Astrocyte (in vitro differentiated cells and primary cell): Measurements from ENCODE around the gene UBE2F. TPM values are rescaled to one million over a fixed set of nuclear protein-coding genes. Genes with fewer than 3 reads are reported as not detected.

ENCODE experiments used
- DNase-seq: peaks from one replicate; pipeline ENCODE4 v3.0.0-alpha.2; 2010; ENCODE audit warnings: low read depth
- FAIRE-seq: peaks from 2 replicates; lab custom pipeline; 2011; peaks lifted over from hg19 to GRCh38; lab: Jason Lieb, UNC
- H2AFZ ChIP-seq: 2 replicates; pipeline ENCODE4 v1.6.0; 2012; ENCODE audit warnings: low read depth, low read length, inconsistent platforms
- H3K27ac ChIP-seq: 2 replicates; pipeline ENCODE4 v1.5.1; 2011; ENCODE audit warnings: low read depth, low read length, inconsistent platforms
- H3K27me3 ChIP-seq: 2 replicates; pipeline ENCODE4 v1.6.0; 2011; ENCODE audit warnings: low read length, inconsistent platforms; ENCODE audit not compliant: insufficient read depth
- H3K36me3 ChIP-seq: 2 replicates; pipeline ENCODE4 v1.5.1; 2011; ENCODE audit warnings: low read length, inconsistent platforms; ENCODE audit not compliant: insufficient read depth
- H3K4me1 ChIP-seq: 2 replicates; pipeline ENCODE4 v1.5.1; 2011; ENCODE audit warnings: low read length, inconsistent platforms; ENCODE audit not compliant: insufficient read depth
- H3K4me2 ChIP-seq: 2 replicates; pipeline ENCODE4 v1.6.0; 2012; ENCODE audit warnings: low read length, inconsistent platforms
- H3K4me3 ChIP-seq: 2 replicates; pipeline ENCODE4 v1.5.1; 2011; ENCODE audit warnings: low read depth, mild to moderate bottlenecking, low read length, inconsistent platforms; ENCODE audit not compliant: insufficient read depth
- H3K79me2 ChIP-seq: 2 replicates; pipeline ENCODE4 v1.6.0; 2012; ENCODE audit warnings: mild to moderate bottlenecking, low read length, inconsistent platforms; ENCODE audit not compliant: insufficient read depth
- H3K9ac ChIP-seq: 2 replicates; pipeline ENCODE4 v1.6.0; 2012; ENCODE audit warnings: mild to moderate bottlenecking, low read length, inconsistent platforms
- H3K9me3 ChIP-seq: 2 replicates; pipeline ENCODE4 v1.5.1; 2012; ENCODE audit warnings: low read depth, mild to moderate bottlenecking, low read length, inconsistent platforms; ENCODE audit not compliant: insufficient read depth
- H4K20me1 ChIP-seq: 2 replicates; pipeline ENCODE4 v1.6.0; 2012; ENCODE audit warnings: low read length, inconsistent platforms; ENCODE audit not compliant: insufficient read depth
- H3K27ac Mint-ChIP-seq: one replicate; pipeline ENCODE4 v1.8.0; 2021; ENCODE audit warnings: mild to moderate bottlenecking, mixed read lengths; ENCODE audit not compliant: unreplicated experiment
- H3K27me3 Mint-ChIP-seq: one replicate; pipeline ENCODE4 v1.8.0; 2021; ENCODE audit warnings: low read depth, mixed read lengths; ENCODE audit not compliant: unreplicated experiment
- H3K36me3 Mint-ChIP-seq: one replicate; pipeline ENCODE4 v1.8.0; 2021; ENCODE audit warnings: low read depth, mixed read lengths; ENCODE audit not compliant: unreplicated experiment
- H3K4me1 Mint-ChIP-seq: one replicate; pipeline ENCODE4 v1.8.0; 2021; ENCODE audit warnings: low read depth, mixed read lengths; ENCODE audit not compliant: unreplicated experiment
- H3K4me3 Mint-ChIP-seq: one replicate; pipeline ENCODE4 v1.8.0; 2021; ENCODE audit warnings: mild to moderate bottlenecking, moderate library complexity, mixed read lengths; ENCODE audit not compliant: unreplicated experiment
- H3K9me3 Mint-ChIP-seq: one replicate; pipeline ENCODE4 v1.8.0; 2021; ENCODE audit warnings: mild to moderate bottlenecking, mixed read lengths; ENCODE audit not compliant: unreplicated experiment
- EZH2 ChIP-seq: IDR thresholded peaks from 2 replicates; pipeline ENCODE4 v1.6.1; 2012; ENCODE audit warnings: mild to moderate bottlenecking, low read length, inconsistent platforms; ENCODE audit not compliant: insufficient read depth
- total RNA-seq: library from RNA; stranded (reverse); gene quantifications from 2 replicates; pipeline ENCODE4 v1.2.1, GENCODE V29; 2021
- TF ChIP-seq, protein P1 (sequence below): IDR thresholded peaks from 2 replicates; pipeline ENCODE4 v1.5.1; 2011; ENCODE audit warnings: low read depth, mild to moderate bottlenecking, inconsistent platforms, low read length, moderate library complexity; ENCODE audit not compliant: insufficient read depth

The UBE2F gene
- total RNA-seq, 1 donor from 2014 or later: 67.1 TPM

DNA sequence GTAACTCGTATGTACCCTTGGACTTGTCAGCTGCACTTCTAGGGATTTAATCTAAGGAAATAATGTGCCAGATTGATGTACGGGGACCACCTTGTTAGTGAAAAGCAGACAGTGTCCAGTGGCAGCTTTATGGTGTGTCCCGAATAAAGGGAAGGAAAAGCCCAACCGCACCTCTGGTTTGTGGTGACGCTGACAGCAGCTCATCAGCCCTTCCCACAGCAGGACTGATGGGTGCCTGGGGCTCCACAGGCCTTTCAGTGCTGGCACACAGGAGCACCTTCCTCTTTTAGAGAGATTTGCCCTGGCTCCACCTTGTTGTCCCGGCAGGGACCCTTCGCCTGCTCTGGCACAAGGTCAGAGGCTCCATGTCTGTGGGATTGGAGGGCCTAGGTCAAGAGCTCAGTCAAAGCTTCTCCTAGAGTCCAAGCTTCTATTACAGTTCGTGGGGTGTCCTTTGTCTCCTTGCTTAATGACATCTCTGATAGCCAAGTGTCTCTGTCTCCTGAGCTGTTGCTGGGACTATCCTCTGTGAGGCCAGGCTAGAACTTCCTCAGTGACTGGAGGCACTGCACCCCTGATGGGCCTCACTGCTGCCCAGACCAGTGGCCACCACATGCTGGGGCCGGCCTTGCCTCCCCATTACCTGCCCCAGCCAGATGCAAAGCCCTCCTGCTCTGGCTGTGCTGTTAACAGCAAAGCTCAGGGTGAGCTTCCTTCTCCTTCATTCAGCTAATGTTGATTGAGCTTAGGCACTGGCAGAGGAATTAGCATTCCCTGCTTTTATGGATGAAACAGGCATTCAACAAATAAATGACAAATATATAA is 61.0 kb downstream of the UBE2F start:
- H3K9ac ChIP-seq: no peak overlapping the region
- H3K9me3 Mint-ChIP-seq: no peaks in the 10 kb centered on the region
- no peak overlapping the region for H3K27ac ChIP-seq
- H3K4me1 ChIP-seq: no peaks in the 10 kb centered on the region
- no peaks in the 10 kb centered on the region for H3K27me3 ChIP-seq
- no peak overlapping the region for H3K27ac Mint-ChIP-seq
- no peak overlapping the region for H3K4me3 Mint-ChIP-seq
- H3K27me3 Mint-ChIP-seq: no peaks in the 10 kb centered on the region
- peaks cover 17% of the 10 kb centered on the region for H3K36me3 ChIP-seq
- no peak overlapping the region for H3K4me3 ChIP-seq
- no peak for FAIRE-seq
- H3K4me1 Mint-ChIP-seq: peaks cover 7% of the 10 kb centered on the region
- no peaks in the 10 kb centered on the region for H3K79me2 ChIP-seq
- peaks cover 4% of the 10 kb centered on the region for H4K20me1 ChIP-seq
- TF ChIP-seq, protein P1, sequence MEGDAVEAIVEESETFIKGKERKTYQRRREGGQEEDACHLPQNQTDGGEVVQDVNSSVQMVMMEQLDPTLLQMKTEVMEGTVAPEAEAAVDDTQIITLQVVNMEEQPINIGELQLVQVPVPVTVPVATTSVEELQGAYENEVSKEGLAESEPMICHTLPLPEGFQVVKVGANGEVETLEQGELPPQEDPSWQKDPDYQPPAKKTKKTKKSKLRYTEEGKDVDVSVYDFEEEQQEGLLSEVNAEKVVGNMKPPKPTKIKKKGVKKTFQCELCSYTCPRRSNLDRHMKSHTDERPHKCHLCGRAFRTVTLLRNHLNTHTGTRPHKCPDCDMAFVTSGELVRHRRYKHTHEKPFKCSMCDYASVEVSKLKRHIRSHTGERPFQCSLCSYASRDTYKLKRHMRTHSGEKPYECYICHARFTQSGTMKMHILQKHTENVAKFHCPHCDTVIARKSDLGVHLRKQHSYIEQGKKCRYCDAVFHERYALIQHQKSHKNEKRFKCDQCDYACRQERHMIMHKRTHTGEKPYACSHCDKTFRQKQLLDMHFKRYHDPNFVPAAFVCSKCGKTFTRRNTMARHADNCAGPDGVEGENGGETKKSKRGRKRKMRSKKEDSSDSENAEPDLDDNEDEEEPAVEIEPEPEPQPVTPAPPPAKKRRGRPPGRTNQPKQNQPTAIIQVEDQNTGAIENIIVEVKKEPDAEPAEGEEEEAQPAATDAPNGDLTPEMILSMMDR: no peak
- no peak for TF ChIP-seq EZH2
- DNase-seq: no peak
- no peak overlapping the region for H2AFZ ChIP-seq
- peaks cover 25% of the 10 kb centered on the region for H3K36me3 Mint-ChIP-seq
- H3K4me2 ChIP-seq: no peak overlapping the region
- no peaks in the 10 kb centered on the region for H3K9me3 ChIP-seq

DNA sequence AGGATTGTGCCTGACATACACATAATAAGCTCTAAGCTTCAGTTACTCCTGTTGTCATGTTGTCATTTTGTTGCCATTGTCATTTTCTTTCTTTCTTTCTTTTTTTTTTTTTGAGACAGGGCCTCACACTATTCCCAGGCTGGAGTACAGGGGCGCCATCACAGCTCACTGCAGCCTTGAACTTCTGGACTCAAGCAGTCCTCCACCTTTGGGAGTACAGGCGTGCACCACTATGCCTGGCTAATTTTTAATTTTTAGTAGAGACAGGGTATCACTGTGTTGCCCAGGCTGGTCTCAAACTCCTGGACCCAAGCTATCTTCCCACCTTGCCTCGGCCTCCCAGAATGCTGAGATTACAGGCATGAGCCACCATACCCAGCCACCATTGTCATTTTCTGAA is 63.0 kb downstream of the UBE2F start:
- Mint-ChIP-seq H3K9me3 (no peaks in the 10 kb centered on the region), H3K4me3 (no peak overlapping the region), H3K27ac (no peak overlapping the region), H3K27me3 (no peaks in the 10 kb centered on the region), H3K4me1 (peaks cover 7% of the 10 kb centered on the region), H3K36me3 (peaks cover 24% of the 10 kb centered on the region)
- no peak overlapping the region for H3K4me2 ChIP-seq
- H4K20me1 ChIP-seq: peaks cover under 1% of the 10 kb centered on the region
- no peaks in the 10 kb centered on the region for H3K27me3 ChIP-seq
- H3K27ac ChIP-seq: no peak overlapping the region
- no peak overlapping the region for H3K9ac ChIP-seq
- FAIRE-seq (no peak), DNase-seq (no peak)
- no peak overlapping the region for H2AFZ ChIP-seq
- TF ChIP-seq, protein P1: no peak
- TF ChIP-seq EZH2: no peak
- H3K79me2 ChIP-seq: no peaks in the 10 kb centered on the region
- peaks cover 20% of the 10 kb centered on the region for H3K36me3 ChIP-seq
- H3K9me3 ChIP-seq: no peaks in the 10 kb centered on the region
- no peaks in the 10 kb centered on the region for H3K4me1 ChIP-seq
- no peak overlapping the region for H3K4me3 ChIP-seq
